Smooth muscle cell (in vitro differentiated cells): Measurements from ENCODE around the gene ZFPM1. TPM values are rescaled to one million over a fixed set of nuclear protein-coding genes. Genes with fewer than 3 reads are reported as not detected.

Source experiments
- DNase-seq: peaks from one replicate; lab custom pipeline; 2025; ENCODE audit not compliant: unreplicated experiment; lab: John Stamatoyannopoulos, UW
- H2AFZ ChIP-seq: fragments of 200-600 bp; sonication (generic); 2 replicates; pipeline ENCODE4 v1.6.0; 2016; ENCODE audit warnings: antibody characterized with exemption, low read depth, mild to moderate bottlenecking
- H3F3A ChIP-seq: fragments of 200-600 bp; sonication (generic); 2 replicates; pipeline ENCODE4 v1.6.0; 2017; ENCODE audit warnings: antibody characterized with exemption, low read depth
- H3K27ac ChIP-seq: fragments of 200-600 bp; sonication (generic); 2 replicates; pipeline ENCODE4 v1.5.1; 2016; ENCODE audit warnings: low read depth, mild to moderate bottlenecking
- H3K27me3 ChIP-seq: fragments of 200-600 bp; sonication (generic); 2 replicates; pipeline ENCODE4 v1.6.1; 2016; ENCODE audit warnings: low read depth, mild to moderate bottlenecking
- H3K36me3 ChIP-seq: fragments of 200-600 bp; sonication (generic); 2 replicates; pipeline ENCODE4 v1.5.1; 2016; ENCODE audit warnings: low read depth
- H3K4me1 ChIP-seq: fragments of 200-600 bp; sonication (generic); 2 replicates; pipeline ENCODE4 v1.5.1; 2016; ENCODE audit warnings: low read depth
- H3K4me2 ChIP-seq: fragments of 200-600 bp; sonication (generic); 2 replicates; pipeline ENCODE4 v1.6.0; 2016; ENCODE audit warnings: mild to moderate bottlenecking
- H3K4me3 ChIP-seq: fragments of 200-600 bp; sonication (generic); 2 replicates; pipeline ENCODE4 v1.5.1; 2016; ENCODE audit warnings: mild to moderate bottlenecking
- H3K79me2 ChIP-seq: fragments of 200-600 bp; sonication (generic); 2 replicates; pipeline ENCODE4 v1.6.0; 2016; ENCODE audit warnings: low read depth, mild to moderate bottlenecking
- H3K9ac ChIP-seq: fragments of 200-600 bp; sonication (generic); 2 replicates; pipeline ENCODE4 v1.6.0; 2016; ENCODE audit warnings: low read depth
- H3K9me3 ChIP-seq: fragments of 200-600 bp; sonication (generic); replicated peaks from 2 replicates; pipeline ENCODE4 v1.5.1; 2016; ENCODE audit warnings: low read depth
- H4K20me1 ChIP-seq: fragments of 200-600 bp; sonication (generic); 2 replicates; pipeline ENCODE4 v1.6.0; 2016; ENCODE audit warnings: low read depth
- WGBS: methylation state at CpG from one replicate; pipeline ENCODE4 v1.1.7; 2016; ENCODE audit warnings: low lambda C conversion rate; 5-methylcytosine and 5-hydroxymethylcytosine counted together
- polyA plus RNA-seq: library from polyadenylated mRNA; unstranded; fragments of >200 nt; fragmentation: Nextera tagmentation; extraction: Ambion mirVana; gene quantifications from 2 replicates; pipeline ENCODE4 v1.2.1, GENCODE V29; 2016
- total RNA-seq: library from RNA; depleted of rRNA; stranded (reverse); fragments of >200 nt; gene quantifications from 2 replicates; pipeline ENCODE4 v1.2.3, GENCODE V29; 2014
- TF ChIP-seq, protein P1 (sequence below): fragments of 200-600 bp; sonication (generic); IDR thresholded peaks from 2 replicates; pipeline ENCODE4 v1.5.1; 2017; ENCODE audit warnings: borderline replicate concordance, mild to moderate bottlenecking, antibody characterized with exemption; ENCODE audit not compliant: insufficient read depth, poor library complexity, severe bottlenecking

Gene ZFPM1
- total and polyA plus RNA-seq, 2 experiments from 2014 or later, result 0.99 to 4.9 TPM

DNA sequence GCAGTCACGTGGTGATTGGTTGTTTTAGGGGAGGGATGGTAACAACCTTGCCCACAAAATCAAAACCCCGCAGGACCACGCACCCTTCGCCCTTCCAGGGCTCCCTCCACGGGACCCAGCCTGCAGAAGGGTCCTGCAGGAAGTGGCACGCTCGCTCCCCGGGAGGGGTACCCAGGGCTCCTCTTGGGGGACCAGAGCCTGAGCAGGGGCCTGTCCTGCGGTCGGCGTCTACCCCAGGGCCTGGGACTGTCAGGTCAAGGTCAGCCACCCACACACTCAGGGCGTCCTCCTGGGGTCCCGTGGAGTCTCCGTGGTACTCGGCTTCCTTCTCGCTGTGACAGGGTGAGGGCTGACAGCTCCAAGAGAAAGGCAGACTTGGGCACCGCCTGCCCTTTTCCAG is 36.4 kb upstream of the ZFPM1 start:
- Histone ChIP-seq H3F3A (no peaks in the 10 kb centered on the region), H3K27ac (no peak overlapping the region), H3K9me3 (no peaks in the 10 kb centered on the region), H3K79me2 (no peaks in the 10 kb centered on the region), H4K20me1 (peaks cover 99% of the 10 kb centered on the region), H2AFZ (no peak overlapping the region), H3K9ac (no peak overlapping the region), H3K36me3 (no peaks in the 10 kb centered on the region), H3K27me3 (no peaks in the 10 kb centered on the region), H3K4me2 (no peak overlapping the region), H3K4me3 (no peak overlapping the region), H3K4me1 (no peaks in the 10 kb centered on the region)
- TF ChIP-seq, protein P1, sequence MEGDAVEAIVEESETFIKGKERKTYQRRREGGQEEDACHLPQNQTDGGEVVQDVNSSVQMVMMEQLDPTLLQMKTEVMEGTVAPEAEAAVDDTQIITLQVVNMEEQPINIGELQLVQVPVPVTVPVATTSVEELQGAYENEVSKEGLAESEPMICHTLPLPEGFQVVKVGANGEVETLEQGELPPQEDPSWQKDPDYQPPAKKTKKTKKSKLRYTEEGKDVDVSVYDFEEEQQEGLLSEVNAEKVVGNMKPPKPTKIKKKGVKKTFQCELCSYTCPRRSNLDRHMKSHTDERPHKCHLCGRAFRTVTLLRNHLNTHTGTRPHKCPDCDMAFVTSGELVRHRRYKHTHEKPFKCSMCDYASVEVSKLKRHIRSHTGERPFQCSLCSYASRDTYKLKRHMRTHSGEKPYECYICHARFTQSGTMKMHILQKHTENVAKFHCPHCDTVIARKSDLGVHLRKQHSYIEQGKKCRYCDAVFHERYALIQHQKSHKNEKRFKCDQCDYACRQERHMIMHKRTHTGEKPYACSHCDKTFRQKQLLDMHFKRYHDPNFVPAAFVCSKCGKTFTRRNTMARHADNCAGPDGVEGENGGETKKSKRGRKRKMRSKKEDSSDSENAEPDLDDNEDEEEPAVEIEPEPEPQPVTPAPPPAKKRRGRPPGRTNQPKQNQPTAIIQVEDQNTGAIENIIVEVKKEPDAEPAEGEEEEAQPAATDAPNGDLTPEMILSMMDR, result no peak
- 93% methylated on average over 17 of the region's 17 CpGs for WGBS
- DNase-seq, result no peak

DNA sequence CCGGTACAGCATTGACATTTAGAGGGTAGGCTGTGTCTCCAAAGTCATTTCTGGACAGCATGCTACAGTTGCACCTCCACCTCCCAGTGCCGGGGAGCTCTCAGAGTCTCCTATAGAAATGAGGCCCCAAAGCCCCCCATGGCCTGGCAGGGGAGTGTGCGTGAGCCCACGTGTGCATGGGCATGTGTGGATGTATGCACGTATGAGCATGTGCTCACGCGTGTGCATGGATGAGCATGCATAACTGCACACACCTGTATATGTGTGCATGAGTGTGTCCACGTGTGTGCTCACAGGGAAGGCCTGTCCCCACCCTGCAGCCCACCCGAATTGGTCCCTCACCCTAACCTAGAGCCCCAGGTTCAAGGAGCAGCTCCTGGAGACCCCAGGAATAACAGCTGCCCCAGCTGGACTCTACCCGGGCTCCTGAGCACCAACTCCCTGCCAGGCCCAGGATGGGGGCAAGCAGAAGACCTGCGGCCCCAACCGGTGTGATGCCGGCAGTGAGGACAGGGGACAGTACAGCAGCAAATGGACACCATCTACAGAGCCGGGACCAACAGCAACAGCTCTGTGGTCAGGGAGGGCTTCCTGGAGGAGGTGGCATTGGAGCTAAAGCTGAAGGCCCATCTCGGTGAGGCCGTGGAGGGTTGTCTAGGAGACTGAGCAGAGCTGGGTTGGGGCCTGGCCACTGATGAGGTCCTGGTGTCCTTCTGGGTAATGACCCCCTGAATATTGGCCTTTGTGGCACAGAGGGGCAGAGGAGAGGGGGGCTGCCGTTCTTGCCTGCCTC is 35.2 kb upstream of the ZFPM1 start:
- no peak overlapping the region for H3K4me3 ChIP-seq
- 90% methylated on average over 17 of the region's 17 CpGs for WGBS
- no peaks in the 10 kb centered on the region for H3K79me2 ChIP-seq
- peaks cover 95% of the 10 kb centered on the region for H4K20me1 ChIP-seq
- no peak for DNase-seq
- no peak overlapping the region for H2AFZ ChIP-seq
- no peaks in the 10 kb centered on the region for H3K4me1 ChIP-seq
- H3K27me3 ChIP-seq, result no peaks in the 10 kb centered on the region
- no peak overlapping the region for H3K27ac ChIP-seq
- TF ChIP-seq, protein P1, result no peak
- no peaks in the 10 kb centered on the region for H3F3A ChIP-seq
- no peak overlapping the region for H3K9ac ChIP-seq
- no peaks in the 10 kb centered on the region for H3K9me3 ChIP-seq
- no peak overlapping the region for H3K4me2 ChIP-seq
- no peaks in the 10 kb centered on the region for H3K36me3 ChIP-seq

DNA sequence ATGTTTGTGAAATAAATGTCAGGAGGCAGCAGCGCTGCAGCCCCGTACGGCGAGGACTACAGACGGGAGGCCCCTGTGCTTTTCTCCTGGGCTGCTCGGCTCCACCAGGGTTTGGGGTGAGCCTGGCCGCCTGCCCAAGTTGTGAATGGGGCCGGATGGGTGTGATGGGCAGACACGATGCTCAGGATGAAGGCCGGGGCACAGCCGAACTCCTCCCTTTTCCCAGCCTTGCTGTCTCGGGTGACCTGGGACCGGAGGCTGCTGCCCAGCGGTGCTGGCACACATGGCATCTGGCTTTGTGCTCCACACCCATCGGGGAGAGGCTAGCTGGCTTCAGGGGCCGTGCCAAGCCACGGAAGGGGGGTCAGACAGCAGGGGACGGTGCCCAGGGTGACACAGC is 34.2 kb upstream of the ZFPM1 start:
- Histone ChIP-seq H3K4me2 (no peak overlapping the region), H3K9ac (no peak overlapping the region), H3K27ac (no peak overlapping the region), H4K20me1 (peaks cover 93% of the 10 kb centered on the region), H3K4me3 (no peak overlapping the region), H3K27me3 (no peaks in the 10 kb centered on the region), H3K36me3 (no peaks in the 10 kb centered on the region), H2AFZ (no peak overlapping the region), H3K4me1 (no peaks in the 10 kb centered on the region), H3F3A (no peaks in the 10 kb centered on the region), H3K9me3 (no peaks in the 10 kb centered on the region), H3K79me2 (no peaks in the 10 kb centered on the region)
- no peak for DNase-seq
- 93% methylated on average over 18 of the region's 18 CpGs for WGBS
- TF ChIP-seq, protein P1, result no peak

DNA sequence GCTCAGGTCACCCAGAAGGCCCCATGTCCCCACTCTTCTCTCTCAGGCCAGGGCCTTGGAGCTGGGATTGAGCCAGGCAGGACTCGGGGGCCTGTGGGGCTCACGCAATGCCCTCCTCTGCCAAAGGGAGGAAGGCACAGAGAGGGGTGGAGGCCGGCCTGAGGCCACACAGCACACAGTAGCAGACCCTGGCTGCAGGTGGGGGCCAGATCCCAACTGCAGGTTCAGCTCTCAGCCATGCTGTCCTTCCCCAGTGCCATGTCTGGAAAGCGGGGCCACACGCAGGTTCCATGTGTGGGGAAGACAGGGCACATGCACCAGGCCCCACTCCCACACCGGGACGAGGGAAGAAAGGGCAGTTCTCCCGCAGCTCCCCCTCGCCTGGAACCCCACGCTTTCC is 33.3 kb upstream of the ZFPM1 start:
- 93% methylated on average over 10 of the region's 10 CpGs for WGBS
- TF ChIP-seq, protein P1, result no peak

More for the DNA sequence above, 33.3 kb upstream of the ZFPM1 start:
- H4K20me1 ChIP-seq, result peaks cover 93% of the 10 kb centered on the region
- DNase-seq, result no peak
- no peaks in the 10 kb centered on the region for H3K36me3 ChIP-seq
- H3K4me1 ChIP-seq, result no peaks in the 10 kb centered on the region
- no peaks in the 10 kb centered on the region for H3K79me2 ChIP-seq
- no peaks in the 10 kb centered on the region for H3K27me3 ChIP-seq
- no peaks in the 10 kb centered on the region for H3K9me3 ChIP-seq
- H3K27ac ChIP-seq, result no peak overlapping the region
- H2AFZ ChIP-seq, result no peak overlapping the region
- no peak overlapping the region for H3K9ac ChIP-seq
- no peak overlapping the region for H3K4me2 ChIP-seq
- H3F3A ChIP-seq, result no peaks in the 10 kb centered on the region
- H3K4me3 ChIP-seq, result no peak overlapping the region
